C4-2B (cell line): Measurements from ENCODE around the gene ISG20.

Experiments used
- H3K27ac ChIP-seq: fragments of 450-650 bp; 2 replicates; pipeline ENCODE4 v1.5.1; 2017
- ZFX ChIP-seq: fragments of 450-650 bp; IDR thresholded peaks from 2 replicates; pipeline ENCODE4 v1.6.1; 2017
- TF ChIP-seq, protein P1 (sequence below): fragments of 450-650 bp; conservative IDR thresholded peaks from 2 replicates; pipeline ENCODE4 v1.5.1; 2017; ENCODE audit warnings: mild to moderate bottlenecking

ISG20 gene

DNA sequence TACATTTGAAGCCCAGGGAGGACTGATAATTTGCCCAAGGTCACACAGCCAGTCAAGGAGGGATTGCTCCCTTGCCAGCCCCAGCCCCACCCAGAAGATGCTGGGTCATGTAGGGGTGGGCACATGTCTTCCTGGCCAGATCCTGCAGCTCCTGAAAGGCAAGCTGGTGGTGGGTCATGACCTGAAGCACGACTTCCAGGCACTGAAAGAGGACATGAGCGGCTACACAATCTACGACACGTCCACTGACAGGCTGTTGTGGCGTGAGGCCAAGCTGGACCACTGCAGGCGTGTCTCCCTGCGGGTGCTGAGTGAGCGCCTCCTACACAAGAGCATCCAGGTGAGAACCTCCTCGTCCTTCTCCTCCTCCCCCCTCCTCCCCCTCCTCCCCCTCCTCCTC, 13.2 kb downstream of the ISG20 start:
- H3K27ac ChIP-seq: no peak overlapping the region
- TF ChIP-seq ZFX: no peak
- TF ChIP-seq, protein P1, sequence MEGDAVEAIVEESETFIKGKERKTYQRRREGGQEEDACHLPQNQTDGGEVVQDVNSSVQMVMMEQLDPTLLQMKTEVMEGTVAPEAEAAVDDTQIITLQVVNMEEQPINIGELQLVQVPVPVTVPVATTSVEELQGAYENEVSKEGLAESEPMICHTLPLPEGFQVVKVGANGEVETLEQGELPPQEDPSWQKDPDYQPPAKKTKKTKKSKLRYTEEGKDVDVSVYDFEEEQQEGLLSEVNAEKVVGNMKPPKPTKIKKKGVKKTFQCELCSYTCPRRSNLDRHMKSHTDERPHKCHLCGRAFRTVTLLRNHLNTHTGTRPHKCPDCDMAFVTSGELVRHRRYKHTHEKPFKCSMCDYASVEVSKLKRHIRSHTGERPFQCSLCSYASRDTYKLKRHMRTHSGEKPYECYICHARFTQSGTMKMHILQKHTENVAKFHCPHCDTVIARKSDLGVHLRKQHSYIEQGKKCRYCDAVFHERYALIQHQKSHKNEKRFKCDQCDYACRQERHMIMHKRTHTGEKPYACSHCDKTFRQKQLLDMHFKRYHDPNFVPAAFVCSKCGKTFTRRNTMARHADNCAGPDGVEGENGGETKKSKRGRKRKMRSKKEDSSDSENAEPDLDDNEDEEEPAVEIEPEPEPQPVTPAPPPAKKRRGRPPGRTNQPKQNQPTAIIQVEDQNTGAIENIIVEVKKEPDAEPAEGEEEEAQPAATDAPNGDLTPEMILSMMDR: no peak

DNA sequence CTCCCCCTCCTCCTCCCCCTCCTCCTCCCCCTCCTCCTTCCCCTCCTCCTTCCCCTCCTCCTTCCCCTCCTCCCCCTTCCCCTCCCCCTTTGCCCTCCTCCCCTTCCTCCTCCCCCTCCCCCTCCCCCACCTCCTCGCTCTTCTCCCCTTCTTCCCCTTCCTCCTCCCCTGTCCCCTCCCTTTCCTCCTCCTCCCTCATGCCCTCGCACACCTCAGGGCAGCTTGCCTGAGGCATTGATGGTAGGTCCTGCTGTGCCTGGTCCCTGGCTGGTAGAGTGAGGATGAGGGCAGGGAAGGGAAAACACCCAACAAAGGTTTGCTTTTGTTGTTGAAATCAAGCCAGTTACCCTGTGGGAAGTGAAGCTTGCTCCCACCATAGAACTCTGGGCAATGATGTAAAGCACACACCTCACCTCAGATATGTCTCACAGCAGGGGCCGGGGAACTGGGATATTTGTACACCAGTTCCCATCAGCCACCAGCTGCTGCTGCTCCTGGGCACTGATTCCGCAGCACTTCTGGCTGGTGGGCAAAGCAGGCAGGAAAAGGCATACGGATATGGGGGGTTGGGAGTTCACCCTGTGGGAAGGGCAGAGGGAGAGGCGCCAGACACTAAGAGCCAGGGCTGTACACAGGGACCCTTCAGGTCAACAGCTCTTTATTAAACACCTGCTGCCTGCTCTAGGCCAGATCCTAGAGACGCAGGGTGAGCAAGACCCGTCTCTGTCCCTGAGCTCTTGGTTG, 13.8 kb downstream of the ISG20 start:
- TF ChIP-seq, protein P1: no peak
- TF ChIP-seq ZFX: no peak
- H3K27ac ChIP-seq: no peak overlapping the region

DNA sequence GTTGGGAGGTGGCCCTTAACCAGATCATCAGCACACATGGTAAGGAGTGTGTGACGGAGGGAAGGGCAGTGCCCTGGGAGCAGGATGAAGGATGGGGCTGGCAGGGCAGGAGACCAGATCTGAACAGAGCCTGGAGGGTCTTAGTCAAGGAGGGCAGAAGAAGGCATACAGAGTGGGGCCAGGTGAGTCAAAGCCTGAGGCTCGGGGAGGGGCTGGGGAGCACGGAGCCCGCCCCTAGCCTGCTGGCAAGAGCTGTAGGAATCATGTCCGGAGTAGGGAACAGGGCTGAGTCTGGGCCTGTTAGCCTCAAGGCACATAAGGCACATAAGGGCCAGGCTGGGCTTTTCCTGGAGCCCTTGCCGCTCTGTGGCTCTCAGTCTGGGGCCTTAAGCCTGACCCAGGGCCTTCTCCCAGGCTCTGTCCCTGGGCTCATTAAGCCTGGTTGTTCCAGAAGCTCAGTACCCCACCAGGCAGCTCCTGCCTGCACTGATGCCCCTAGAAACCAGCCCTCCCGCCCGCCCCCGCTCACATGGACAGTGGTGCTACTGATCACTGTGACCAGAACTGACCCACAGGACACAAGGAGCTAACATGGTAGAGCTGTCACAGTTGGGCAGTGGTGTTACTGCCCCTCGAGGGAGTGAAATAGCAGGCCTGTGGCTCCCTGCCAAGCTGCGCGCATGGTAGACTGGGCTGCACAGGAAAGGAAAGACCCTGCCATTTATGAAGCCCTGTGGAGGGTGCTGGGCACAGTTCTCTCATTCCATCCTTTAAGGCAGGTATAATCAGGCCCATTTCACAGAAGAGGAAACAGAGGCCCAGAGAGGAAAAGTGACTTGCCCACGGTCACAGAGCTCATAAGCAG, 14.6 kb downstream of the ISG20 start:
- H3K27ac ChIP-seq: no peak overlapping the region
- TF ChIP-seq, protein P1: no peak
- TF ChIP-seq ZFX: no peak

DNA sequence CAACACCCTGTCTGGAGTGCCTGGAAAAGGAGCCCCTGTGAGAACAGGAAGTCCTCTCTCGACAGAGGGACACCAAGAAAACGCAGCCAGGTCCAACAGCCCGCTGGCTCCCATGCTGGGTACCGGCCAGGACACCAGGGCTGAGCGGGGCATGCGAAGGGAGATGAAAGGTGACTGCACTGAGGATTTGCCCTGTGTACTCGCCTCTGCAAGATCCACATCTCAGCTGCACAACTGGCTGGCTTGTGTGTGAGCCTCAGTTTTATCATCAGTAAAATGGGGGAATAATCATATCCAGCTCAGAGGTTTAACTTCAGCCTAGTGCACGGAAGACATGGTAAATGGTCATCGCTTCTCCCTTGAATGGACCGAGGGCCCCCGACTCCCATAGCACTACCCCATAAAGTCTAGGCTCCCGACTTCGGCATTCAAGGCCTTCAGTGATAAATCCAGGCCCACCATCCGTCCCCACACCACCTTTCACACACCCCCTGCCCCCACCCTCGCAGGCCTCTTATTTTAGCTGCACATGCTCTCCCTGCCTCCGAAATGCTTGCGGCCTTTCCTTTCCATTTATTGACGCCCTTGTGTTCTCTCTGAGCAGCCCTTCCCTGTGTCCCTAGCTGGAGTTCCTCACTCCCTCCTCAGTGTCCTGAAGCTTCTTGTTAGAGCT, 15.8 kb downstream of the ISG20 start:
- no peak overlapping the region for H3K27ac ChIP-seq
- TF ChIP-seq, protein P1: no peak
- TF ChIP-seq ZFX: no peak

DNA sequence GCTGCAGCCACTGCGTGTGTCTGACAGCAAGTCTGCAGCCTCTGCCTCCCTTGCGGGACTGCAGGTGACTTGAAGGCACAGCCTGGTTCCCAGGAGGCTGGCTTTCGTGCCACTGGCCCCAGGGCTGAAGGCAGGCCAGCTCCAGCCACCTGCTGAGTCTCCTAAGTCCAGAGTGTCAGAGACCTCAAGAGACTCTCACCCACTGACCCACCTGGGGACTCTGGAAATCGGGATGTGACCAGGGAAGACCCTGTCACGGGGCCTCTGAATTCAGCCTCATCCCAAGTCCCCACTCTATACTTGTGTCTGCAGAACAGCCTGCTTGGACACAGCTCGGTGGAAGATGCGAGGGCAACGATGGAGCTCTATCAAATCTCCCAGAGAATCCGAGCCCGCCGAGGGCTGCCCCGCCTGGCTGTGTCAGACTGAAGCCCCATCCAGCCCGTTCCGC, 16.3 kb downstream of the ISG20 start:
- TF ChIP-seq ZFX: no peak
- TF ChIP-seq, protein P1: no peak
- H3K27ac ChIP-seq: no peak overlapping the region

DNA sequence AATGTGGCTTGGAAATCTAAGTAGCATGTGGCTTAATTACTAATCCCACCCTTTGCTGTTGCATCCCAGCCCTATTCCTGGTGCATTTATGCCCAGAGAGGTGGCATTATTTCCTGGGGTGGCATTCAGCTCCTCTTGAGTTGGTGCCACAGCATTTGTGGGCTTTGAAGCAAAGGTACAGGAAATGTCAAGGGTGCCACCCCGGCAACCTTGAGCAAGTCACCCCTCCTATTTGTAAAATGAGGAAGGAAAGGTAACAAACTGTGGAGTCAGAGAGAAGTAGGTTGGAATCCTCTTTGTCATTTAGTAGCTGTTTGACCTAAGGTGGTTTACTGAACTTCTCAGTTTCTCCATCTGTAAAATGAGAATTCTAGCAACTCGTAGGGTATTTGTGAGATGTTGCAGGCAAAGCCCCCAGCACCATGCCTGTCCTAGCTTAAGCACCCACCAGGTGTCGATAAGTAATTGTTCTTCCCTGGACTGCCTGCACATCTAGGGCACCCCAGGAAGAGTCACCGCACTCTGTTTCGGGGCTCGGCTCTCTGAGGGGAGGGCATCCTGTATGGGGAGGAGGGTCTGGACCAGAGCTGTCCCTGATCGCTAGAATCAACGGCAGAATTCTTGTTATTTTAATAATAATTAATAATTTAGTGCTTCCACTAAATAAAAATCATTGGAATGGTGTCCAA, 17.1 kb downstream of the ISG20 start:
- TF ChIP-seq, protein P1: no peak
- no peak for TF ChIP-seq ZFX
- no peak overlapping the region for H3K27ac ChIP-seq
